NCI-H2081 (cell line): ENCODE results near the gene OR52I2.

Source experiments
- DNase-seq, 2 experiments: peaks; one replicate each; lab custom pipeline; 2025; lab: John Stamatoyannopoulos, UW

Gene OR52I2

GRCh38 chr11:4607781-4608666 lies 26.5 kb downstream of the OR52I2 start, which contains the start of gene TRIM68:
Gene TRIM68, minus strand, starts transcription at chr11:4608231. Its CDS starts 2,727 bp downstream, at chr11:4605504.
- DNase-seq = peak; percentile 93 to 97

DNA sequence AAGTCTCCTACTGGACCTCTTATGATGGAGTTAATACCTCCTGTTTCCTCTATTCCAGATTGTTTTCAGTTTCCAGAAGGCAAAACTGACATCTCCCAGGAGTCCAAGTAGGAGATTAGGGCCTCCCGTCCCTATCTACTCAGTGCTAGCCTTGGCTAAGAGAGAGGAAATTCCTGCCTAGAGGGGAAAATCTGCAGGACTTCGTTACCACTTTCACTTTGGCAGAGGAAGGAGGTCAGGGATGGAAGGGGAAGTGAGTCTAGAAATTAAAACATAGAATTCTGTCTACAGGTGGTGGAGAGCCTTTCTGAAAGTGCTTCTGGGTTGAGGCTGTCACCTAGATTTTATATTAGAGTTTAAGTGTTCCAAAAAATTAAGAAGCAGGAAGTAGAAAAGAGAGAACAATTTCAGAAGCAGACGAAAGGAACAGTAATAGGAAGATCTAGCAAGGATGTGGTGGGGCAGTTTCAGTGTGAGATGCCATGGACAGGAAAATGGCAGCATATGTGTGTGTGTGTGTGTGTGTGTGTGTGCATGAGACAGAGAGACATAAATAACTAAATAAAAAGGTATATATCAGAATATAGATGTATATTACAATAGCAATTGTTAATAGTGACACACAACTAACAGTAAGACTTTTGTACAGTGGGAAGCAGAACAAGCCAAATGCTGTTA lies 28.9 kb downstream of the OR52I2 start:
- DNase-seq = no peak

GRCh38 chr11:4611986-4612385 lies 30.4 kb downstream of the OR52I2 start:
- DNase-seq = no peak

- DNase-seq = no peak
These were observed 34.4 kb downstream of the OR52I2 start for GRCh38 chr11:4615856-4616444.

GRCh38 chr11:4619514-4619913 lies 38.0 kb downstream of the OR52I2 start:
- DNase-seq = no peak

- peak; percentile 87 to 88 for DNase-seq
These were observed 44.9 kb downstream of the OR52I2 start for GRCh38 chr11:4626207-4627099.

DNA sequence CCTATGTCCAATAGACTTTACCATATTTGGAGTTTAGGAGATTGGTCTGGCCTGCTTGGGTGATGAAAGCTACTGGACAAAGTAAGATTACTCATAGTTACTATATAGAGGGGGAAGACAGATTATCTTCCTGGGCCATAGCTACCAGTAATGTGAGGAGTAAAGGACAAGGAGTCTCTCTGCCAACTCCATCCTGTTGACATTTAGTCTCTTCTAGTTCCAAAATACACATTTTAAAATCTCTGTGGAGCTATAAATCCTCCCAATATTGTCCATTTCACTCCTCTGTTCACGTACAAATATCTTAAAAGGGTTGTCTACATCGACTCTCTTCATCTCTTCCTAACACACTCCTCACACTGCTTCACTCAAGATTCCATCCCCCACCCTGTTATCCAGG lies 54.6 kb downstream of the OR52I2 start:
- no peak for DNase-seq

DNA sequence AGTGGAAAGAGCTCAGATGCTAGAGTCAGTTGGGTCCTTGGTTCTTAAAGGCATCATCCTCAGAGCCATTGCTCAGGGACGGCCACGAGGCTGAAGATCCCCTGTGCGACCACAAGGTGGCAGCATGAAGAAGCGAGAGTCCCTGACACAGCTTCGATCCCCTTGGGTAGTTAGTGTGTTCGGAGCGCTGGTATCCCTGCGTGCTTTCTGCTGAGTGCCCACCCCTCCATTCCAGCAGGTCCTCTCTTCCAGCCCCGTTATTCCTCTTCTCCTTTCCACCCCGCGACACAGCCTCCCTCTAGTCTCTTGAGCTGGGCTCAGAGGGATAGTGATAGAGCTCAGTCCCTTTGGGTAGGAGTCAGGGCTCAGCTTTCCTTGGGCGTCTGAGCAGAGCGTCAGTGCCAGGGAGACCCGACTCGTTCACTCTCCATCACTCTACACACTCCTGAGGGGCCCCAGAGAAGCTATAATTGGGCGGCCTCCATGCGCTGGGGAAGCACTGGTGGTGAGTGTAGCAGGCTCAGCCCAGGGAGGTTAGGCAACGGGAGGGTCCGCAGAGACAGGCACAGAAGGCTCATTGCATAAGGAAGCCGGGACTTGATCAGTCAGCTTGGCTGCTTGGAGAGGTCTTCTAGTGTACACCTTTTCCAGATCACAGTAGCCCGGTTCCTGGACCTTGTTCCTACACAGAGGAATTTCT lies 55.6 kb downstream of the OR52I2 start, which contains the start of gene OR51D1:
Gene OR51D1 (plus strand): TSS at position 516 of the 700 bp plus-strand sequence. CDS start 2,314 bp downstream, outside the sequence.
- DNase-seq = peak; percentile 76 to 88

DNA sequence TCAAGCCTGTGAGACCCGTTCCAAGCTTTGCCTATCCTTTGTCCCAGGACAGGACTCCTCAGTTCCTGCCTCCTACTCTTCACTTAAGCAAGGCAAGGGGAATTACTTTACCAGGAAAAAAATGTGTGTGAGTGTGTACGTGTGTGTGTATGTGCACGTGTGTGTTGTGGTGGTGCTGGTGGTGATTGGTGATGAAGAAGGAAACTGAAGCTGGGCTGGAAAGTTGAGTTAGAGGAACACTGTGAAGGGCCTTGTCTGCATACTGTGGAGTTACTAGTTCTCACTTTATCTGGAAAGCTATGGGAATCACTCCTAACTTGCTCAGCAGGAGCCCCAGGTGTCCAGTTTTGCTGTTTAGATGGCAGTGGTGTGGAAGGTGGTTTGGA lies 56.1 kb downstream of the OR52I2 start:
- DNase-seq = no peak

GRCh38 chr11:4639931-4640330 lies 58.4 kb downstream of the OR52I2 start:
- no peak for DNase-seq

GRCh38 chr11:4641501-4641900 lies 60.0 kb downstream of the OR52I2 start:
- DNase-seq = no peak

DNA sequence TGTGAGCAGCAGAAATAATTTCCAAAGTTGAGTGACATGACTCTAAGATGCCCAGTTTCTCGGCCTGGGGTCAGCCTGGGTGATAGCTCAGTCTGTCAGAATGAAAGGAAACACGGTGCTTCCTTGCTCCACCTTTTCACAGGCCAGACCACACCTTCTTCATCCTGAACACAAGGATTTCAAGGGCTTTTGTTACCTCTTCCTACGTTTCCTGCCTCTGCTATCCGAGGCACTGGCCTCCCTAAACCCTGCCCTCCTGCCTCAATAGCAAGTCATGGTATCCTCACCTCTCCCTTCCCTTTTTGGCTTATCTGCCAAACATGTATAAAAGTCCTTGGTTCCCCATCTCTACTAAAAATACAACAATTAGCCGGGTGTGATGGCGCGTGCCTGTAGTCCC lies 60.5 kb downstream of the OR52I2 start:
- DNase-seq = no peak
